GM18511 (cell line): ENCODE results near the gene PTPRR.
A peak's percentile ranks its signal among the peaks of the same experiment; 100 is the strongest.
"Not testable (repeated sequence)": the region's sequence is repeated elsewhere in the genome, so short reads cannot be mapped to it uniquely, and the experiment has no call there.

ENCODE experiments used
- ATAC-seq: cut with Tn5 transposase; IDR thresholded peaks from one replicate; pipeline ENCODE4 v1.9.1; 2021; ENCODE audit warnings: mild to moderate bottlenecking, moderate library complexity; ENCODE audit not compliant: unreplicated experiment

The PTPRR gene

GRCh38 chr12:70842136-70842535 is 78.4 kb downstream of the PTPRR start:
- ATAC-seq = no peak

- no peak for ATAC-seq
Observed at GRCh38 chr12:70840656-70841350, 79.7 kb downstream of the PTPRR start.

GRCh38 chr12:70839544-70839943 is 81.0 kb downstream of the PTPRR start:
- ATAC-seq = no peak

- ATAC-seq = no peak
Observed at GRCh38 chr12:70838127-70838526, 82.4 kb downstream of the PTPRR start.

DNA sequence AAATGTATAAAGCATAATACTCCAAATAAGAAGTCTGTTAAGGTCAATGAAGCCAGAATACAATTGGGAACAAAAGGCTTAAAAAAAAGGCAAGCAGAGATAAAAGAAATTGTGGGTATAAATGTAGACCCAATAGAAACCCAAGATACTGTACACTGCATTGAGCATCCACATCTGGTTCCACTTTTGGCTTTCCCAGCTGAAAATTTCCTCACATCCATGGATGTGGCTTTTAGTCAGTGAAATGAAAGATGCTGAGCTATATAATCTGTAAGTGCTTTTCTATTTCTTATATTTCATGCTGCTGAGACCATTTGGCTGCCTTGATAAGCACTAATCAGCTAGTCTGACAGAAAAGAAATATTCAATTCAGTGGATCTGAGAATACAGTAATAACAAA is 83.5 kb downstream of the PTPRR start:
- no peak for ATAC-seq

DNA sequence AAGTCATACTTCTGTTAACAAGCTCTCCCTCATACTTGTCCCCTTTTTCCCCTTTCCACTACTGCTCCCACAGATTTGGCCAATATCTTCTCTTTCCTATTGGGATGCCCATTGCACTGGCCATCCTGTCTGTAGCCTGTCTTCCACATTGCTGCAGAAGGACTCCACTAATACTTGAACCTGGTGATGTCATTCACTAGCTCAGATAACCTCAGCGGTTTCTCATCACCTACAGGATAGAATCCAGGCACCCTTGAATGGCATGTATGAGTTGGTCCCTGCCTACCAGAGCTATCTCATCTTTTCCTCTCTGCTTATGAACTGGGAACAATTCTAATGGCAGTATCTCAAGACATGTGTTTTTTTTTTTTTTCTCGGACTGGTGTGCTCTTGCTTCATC is 84.6 kb downstream of the PTPRR start:
- ATAC-seq = no peak

GRCh38 chr12:70831543-70831942 is 89.0 kb downstream of the PTPRR start:
- no peak for ATAC-seq

DNA sequence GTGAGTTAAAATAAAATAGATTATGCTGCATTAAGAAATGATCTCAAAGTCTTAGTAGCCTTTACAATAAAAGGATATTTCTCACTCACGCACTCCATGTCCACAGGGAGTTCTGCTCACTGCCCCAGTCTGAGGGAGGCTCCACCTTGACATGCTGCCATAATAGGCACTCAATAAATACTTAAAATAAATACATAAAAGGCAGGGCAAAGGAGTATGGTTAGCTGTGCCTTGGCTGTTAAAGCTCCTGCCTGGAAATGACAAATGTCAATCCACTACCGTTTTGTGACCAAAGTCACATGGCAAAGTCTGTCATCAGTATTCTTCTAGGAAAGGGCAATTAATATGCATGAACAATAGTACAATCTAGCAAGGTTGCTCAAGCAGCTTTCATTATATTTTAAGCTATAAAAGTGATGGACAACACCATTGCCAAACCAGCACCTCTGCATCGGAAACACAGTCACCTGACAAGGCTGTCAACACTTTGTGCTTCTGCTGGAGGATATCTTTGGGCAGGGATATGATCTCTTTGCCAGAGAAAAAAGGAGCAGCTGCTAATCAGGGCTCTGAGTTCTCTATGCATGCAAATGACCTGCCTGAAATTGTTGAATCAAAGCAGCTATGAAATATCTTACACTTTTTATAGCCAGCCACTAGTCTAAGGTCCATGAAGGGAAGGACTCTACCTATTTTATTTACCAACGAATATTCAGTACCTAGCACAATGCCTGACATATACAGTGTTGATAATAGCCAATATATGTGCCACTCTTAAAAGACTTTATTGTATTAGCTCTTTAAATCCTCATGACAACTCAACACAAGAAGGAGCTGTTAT is 90.1 kb downstream of the PTPRR start:
- no peak for ATAC-seq

GRCh38 chr12:70829070-70829469 is 91.5 kb downstream of the PTPRR start:
- no peak for ATAC-seq

- no peak for ATAC-seq
Observed at GRCh38 chr12:70828351-70828750, 92.2 kb downstream of the PTPRR start.

DNA sequence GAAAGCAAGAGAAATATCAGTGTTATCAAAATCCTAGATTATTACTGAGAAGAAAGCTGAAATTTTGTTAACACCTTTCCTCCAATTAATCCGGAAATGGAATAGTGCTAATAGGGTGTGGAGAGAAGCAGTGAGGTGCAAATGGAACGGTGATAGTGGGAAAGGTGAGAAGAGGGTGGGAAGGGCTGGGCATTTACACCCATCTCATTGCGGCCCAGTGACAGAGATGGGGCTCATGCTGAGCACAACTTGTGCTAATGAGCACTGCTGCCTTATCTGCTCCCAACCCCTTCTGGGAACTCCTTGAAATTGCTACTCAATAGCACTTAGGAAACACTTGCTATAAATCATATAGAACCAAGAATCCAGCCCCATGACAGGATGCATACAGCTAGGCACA is 94.4 kb downstream of the PTPRR start:
- no peak for ATAC-seq

DNA sequence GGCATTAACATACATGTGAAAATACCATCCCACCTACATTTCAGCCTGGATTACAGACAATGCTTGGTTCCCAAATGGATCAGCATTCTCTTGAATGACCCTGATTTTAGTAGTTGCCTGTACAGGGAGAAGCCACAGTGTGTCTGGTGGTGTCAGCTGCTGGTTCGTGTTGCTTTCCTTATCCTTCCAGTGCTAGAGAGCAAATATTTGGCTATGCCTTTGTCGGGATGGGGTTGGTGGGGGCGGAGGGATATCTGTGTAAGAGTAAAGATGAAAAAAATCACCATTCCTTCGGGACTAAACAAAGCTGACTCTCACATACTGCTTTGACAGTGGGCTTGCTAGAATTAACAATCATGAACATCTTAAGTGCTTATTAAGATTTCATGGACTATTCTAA is 96.0 kb downstream of the PTPRR start:
- ATAC-seq = no peak

DNA sequence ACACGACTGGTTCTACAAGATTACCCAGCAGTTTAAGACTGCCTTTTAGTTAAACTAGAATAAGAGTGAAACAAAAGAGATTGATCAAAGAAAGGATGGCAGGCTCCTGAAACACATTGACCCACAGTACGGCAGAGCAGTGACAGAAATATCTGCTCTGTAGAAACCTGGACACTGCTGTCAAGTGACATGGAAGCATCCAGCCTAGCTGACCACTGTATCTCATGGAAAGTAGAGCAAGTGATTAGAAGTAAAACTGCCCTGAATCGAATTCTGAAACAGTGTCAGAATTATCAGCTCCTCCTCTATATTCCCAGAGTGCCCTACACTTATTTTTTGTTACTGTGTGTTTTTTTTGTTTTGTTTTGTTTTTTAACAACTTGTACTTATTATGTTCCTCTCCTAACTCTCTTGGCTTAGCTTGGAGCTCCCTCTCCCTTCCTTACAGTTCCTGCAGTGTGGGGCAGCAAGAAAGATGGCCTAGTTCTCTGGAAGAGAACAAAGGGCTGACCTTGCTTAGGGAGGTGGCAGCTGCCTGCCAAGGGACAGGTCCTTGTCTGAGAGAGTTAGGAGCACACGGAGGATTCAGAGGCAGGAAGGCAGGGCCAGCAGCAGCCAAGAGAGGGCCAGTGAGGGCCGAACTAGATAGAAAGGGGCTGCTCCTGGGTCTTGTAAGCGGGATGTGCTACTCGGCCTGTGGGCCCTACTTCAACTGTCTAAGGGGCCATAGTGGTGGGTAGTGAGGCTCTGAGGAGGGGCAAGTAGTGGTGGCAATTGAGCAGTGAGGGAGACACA is 97.2 kb downstream of the PTPRR start:
- ATAC-seq = no peak

DNA sequence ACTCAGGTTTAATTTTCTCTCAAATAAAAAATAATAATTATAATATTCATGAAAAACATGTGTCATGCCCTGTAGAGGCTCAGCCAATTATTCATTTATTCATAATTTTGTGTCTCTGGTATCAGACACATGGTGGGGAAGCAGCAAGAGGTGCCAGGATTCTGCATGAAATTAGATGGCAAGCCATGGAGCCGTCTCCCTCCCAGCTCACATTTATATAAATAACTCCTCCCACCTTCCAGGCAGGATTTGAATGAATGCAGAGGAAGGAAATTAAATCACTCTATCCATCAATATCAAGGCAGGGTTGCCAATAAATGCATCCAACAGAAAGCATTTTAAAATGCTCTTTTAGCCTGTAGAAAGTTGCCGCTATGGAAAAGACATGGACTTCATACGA is 98.1 kb downstream of the PTPRR start:
- no peak for ATAC-seq

DNA sequence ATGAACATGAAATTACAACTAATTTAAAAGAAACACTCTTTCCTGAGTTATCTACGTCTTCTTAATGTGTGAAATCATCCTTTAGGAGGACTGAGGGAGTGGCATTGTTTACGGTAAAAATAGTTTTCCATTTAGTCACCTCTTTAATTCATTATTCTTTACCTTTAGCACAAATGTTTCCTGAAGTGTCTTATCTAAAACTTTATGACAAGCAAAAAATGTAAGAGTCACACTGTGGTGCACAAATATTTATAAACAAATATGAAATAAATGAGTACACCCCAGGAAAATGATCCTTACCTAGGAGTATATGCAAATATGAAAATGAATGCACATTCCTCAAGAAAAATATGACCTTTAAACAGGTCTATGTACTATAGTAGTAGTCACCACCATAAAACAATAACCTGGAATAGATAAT is 104.6 kb downstream of the PTPRR start:
- no peak for ATAC-seq

DNA sequence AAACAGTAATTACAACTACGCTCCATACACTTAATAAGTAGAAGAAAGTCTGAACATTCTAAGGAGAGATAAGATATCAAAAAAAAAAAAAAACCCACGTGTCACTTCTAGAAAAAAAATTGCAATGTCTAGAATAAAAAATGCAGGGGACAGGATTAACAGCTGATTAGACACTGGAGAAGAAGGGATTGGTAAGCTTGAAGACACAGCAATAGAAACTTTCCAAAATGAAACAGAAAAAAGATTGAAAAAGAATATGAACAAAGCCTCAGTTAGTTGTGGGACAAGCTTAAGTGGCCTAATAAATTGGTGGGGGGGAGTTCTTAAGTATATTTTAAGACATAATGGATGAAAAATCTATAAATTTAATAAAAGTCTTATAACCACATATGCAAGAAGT is 105.5 kb downstream of the PTPRR start:
- no peak for ATAC-seq

- ATAC-seq = no peak
Observed at GRCh38 chr12:70813559-70813958, 107.0 kb downstream of the PTPRR start.

DNA sequence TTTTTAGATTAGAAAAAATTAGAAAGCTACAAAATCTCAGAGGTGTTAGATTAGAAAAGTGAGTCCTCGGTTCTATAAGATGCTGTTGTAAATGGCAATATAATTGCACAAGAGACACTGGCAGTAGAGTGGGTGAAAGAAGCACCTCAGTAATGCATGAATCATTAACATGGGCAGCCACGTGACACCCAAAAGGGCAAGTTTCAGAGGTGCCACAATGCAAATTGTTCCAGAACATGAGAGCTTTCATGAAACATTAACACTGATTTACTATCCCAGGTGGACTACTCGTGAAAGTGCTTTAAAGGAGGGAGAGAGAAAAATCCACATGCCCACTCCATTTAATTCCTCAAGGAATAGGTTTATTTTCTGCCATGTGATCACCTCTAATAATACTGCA is 108.4 kb downstream of the PTPRR start:
- ATAC-seq = peak; percentile 89

DNA sequence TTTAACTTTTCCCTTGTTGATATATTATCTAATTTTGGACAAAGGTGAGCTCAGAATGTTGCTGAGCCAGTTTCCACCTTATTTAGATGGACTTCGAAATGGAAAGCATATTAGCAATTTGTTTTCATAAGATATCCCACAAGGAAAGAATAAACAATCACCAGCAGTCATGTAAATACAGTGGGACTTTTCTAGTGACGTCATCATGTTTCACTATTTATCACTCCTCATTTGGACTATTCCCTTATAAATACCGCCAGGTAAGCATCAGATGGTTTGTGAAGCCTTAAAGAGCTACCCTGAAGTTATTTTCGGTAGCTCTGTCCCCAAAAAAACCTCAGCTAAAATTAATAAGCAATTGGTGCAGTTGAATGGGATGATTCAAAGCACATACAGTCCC is 110.7 kb downstream of the PTPRR start:
- no peak for ATAC-seq

DNA sequence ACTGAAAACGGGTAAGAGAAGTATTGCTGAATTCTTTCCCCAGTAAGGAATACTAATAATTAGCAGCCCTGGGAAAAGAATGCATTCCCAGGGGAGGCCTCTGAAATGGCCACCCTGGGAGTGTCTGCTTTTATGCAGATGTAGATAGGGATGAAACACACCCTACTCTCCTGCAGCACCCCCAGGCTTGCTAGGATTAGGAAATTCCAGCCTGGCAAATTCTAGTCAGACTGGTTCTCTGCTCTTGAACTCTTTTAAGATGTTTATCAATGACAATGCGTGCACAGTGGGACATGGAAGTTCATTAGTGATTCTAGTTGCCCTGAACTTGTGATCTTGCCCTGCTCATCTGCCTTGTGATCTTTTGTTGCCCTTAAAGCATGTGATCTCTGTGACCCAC is 112.5 kb downstream of the PTPRR start:
- not testable (repeated sequence) for ATAC-seq

GRCh38 chr12:70806827-70807226 is 113.7 kb downstream of the PTPRR start:
- ATAC-seq = no peak

GRCh38 chr12:70806043-70806442 is 114.5 kb downstream of the PTPRR start:
- ATAC-seq = no peak
